B cell (primary cell): ENCODE measurements around the gene SERTAD2. TPM values are rescaled to one million over a fixed set of nuclear protein-coding genes. Genes with fewer than 3 reads are reported as not detected.

ENCODE experiments used
- ATAC-seq: fragments of 200-7000 bp; cut with Tn5 transposase; one replicate; pipeline ENCODE4 v1.10.0; 2021; ENCODE audit warnings: low read depth, mild to moderate bottlenecking, moderate number of reproducible peaks, moderate library complexity
- CTCF ChIA-PET: fragments of 350-600 bp; sonication (Branson Sonifier 250); formaldehyde crosslinking; loops from one replicate; lab custom pipeline; 2021; ENCODE audit warnings: antibody characterized with exemption, inconsistent platforms; lab: Charles Lee
- POLR2A ChIA-PET: fragments of 350-600 bp; sonication (Branson Sonifier 250); formaldehyde crosslinking; loops from one replicate; lab custom pipeline; 2021; ENCODE audit warnings: antibody characterized with exemption; lab: Charles Lee
- DNase-seq: peaks from one replicate; pipeline ENCODE4 v3.0.0; 2013
- H2AFZ ChIP-seq: 2 replicates; pipeline ENCODE4 v1.6.1; 2012; ENCODE audit warnings: mild to moderate bottlenecking, low read depth, low read length; ENCODE audit not compliant: insufficient read depth, poor library complexity, severe bottlenecking
- H3K27ac ChIP-seq, 2 donors: 1 replicate in 1 of 2; 2 replicates in 1 of 2; pipeline ENCODE4 v1.5.1; 2012 to 2013; ENCODE audit warnings: low read length in 2 of 2, mild to moderate bottlenecking in 2 of 2, moderate library complexity in 1 of 2
- H3K27me3 ChIP-seq, 4 experiments: fragments of 200-600 bp in 1 of 4; sonication (generic) in 1 of 4; replicated peaks in 1 of 4; 1 replicate in 2 of 4; 2 replicates in 2 of 4; pipeline versions ENCODE4 v1.6.1 to v1.7.0; 2013 to 2016; ENCODE audit warnings: low read length in 3 of 4, mild to moderate bottlenecking in 2 of 4, mixed read lengths in 1 of 4, moderate library complexity in 1 of 4; ENCODE audit not compliant: insufficient read depth in 4 of 4, control insufficient read depth in 3 of 4; ENCODE audit errors: control extremely low read depth in 1 of 4
- H3K36me3 ChIP-seq, 2 experiments: replicated peaks in 1 of 2; 1 replicate in 1 of 2; 2 replicates in 1 of 2; pipeline versions ENCODE4 v1.6.1 to v1.7.1; 2013; ENCODE audit warnings: low read length in 1 of 2; ENCODE audit not compliant: insufficient read depth in 2 of 2, control insufficient read depth in 1 of 2; ENCODE audit errors: control extremely low read depth in 1 of 2, extremely low read depth in 1 of 2
- H3K4me1 ChIP-seq, 2 donors: fragments of 200-600 bp in 1 of 2; sonication (generic) in 1 of 2; 1 replicate in 1 of 2; 2 replicates in 1 of 2; pipeline versions ENCODE4 v1.5.1 to v1.6.1; 2013 to 2017; ENCODE audit warnings: low read length in 2 of 2; ENCODE audit not compliant: control insufficient read depth in 2 of 2, insufficient read depth in 2 of 2
- H3K4me2 ChIP-seq: replicated peaks from 2 replicates; pipeline ENCODE3; 2012; ENCODE audit warnings: mild to moderate bottlenecking, low read depth, low read length; ENCODE audit not compliant: poor library complexity, severe bottlenecking
- H3K4me3 ChIP-seq, 5 experiments: fragments of 200-600 bp in 1 of 5; sonication (generic) in 1 of 5; 1 replicate in 3 of 5; 2 replicates in 2 of 5; pipeline versions ENCODE4 v1.5.1 to v1.7.0; 2011 to 2016; ENCODE audit warnings: low read length in 4 of 5, mild to moderate bottlenecking in 4 of 5, low read depth in 2 of 5, control low read depth in 1 of 5, moderate library complexity in 1 of 5; ENCODE audit not compliant: insufficient read depth in 1 of 5; ENCODE audit errors: control extremely low read depth in 1 of 5, extremely low read depth in 1 of 5
- H3K79me2 ChIP-seq: fragments of 200-600 bp; sonication (generic); one replicate; pipeline ENCODE4 v1.6.0; 2016; ENCODE audit warnings: low read length; ENCODE audit not compliant: control insufficient read depth, insufficient read depth
- H3K9ac ChIP-seq: fragments of 200-600 bp; sonication (generic); 2 replicates; pipeline ENCODE4 v1.6.1; 2017; ENCODE audit warnings: mild to moderate bottlenecking, low read length, moderate library complexity
- H3K9me3 ChIP-seq, 3 donors: one replicate each; pipeline versions ENCODE4 v1.6.1 to v1.7.1; 2013; ENCODE audit warnings: low read length in 2 of 3; ENCODE audit not compliant: control insufficient read depth in 2 of 3, insufficient read depth in 1 of 3; ENCODE audit errors: control extremely low read depth in 1 of 3
- H4K20me1 ChIP-seq: 2 replicates; pipeline ENCODE4 v1.6.0; 2012; ENCODE audit warnings: mild to moderate bottlenecking, low read length; ENCODE audit not compliant: insufficient read depth, control insufficient read depth, poor library complexity, severe bottlenecking
- H3K27ac Mint-ChIP-seq: one replicate; pipeline ENCODE4 v1.8.0; 2021; ENCODE audit warnings: mixed read lengths
- H3K27me3 Mint-ChIP-seq: one replicate; pipeline ENCODE4 v1.8.0; 2021; ENCODE audit warnings: mixed read lengths
- H3K4me1 Mint-ChIP-seq: one replicate; pipeline ENCODE4 v1.8.0; 2021; ENCODE audit warnings: mixed read lengths
- H3K4me3 Mint-ChIP-seq: one replicate; pipeline ENCODE4 v1.8.0; 2021; ENCODE audit warnings: mixed read lengths
- H3K9me3 Mint-ChIP-seq: one replicate; pipeline ENCODE4 v1.8.0; 2022; ENCODE audit warnings: mixed read lengths; ENCODE audit not compliant: insufficient read depth
- EZH2 ChIP-seq: IDR thresholded peaks from 2 replicates; pipeline ENCODE4 v1.6.1; 2012; ENCODE audit warnings: borderline replicate concordance, low read depth, mild to moderate bottlenecking, moderate library complexity, low read length; ENCODE audit not compliant: insufficient read depth, poor library complexity, severe bottlenecking
- WGBS: methylation state at CpG from one replicate; pipeline ENCODE4 v1.1.5; 2013; ENCODE audit warnings: missing lambda C conversion rate; ENCODE audit not compliant: insufficient coverage; 5-methylcytosine and 5-hydroxymethylcytosine counted together
- intact Hi-C: fragments of 100-400 bp; cut with micrococcal nuclease; formaldehyde crosslinking; loops from one replicate; pipeline ENCODE4 v1.10.0; 2022
- polyA plus RNA-seq: library from polyadenylated mRNA; depleted of rRNA; stranded (reverse); fragments of >200 nt; gene quantifications from 2 replicates; pipeline ENCODE4 v1.2.3, GENCODE V29; 2012
- total RNA-seq, 2 donors: library from RNA; stranded (reverse); fragments of 120-200 nt in 1 of 2; gene quantifications; 1 replicate in 1 of 2; 2 replicates in 1 of 2; pipeline versions ENCODE4 v1.2.3 to v1.2.4, GENCODE V29; 2013 to 2022
- TF ChIP-seq, protein P1 (sequence below): fragments of 200-600 bp; IDR thresholded peaks from one replicate; pipeline ENCODE4 v1.8.0; 2022; ENCODE audit warnings: antibody characterized with exemption, mild to moderate bottlenecking

Gene SERTAD2
- total and polyA plus RNA-seq, 2 donors (not counting 1 experiment from before 2014, with no cell fraction given): 49.5 to 66.8 TPM

DNA sequence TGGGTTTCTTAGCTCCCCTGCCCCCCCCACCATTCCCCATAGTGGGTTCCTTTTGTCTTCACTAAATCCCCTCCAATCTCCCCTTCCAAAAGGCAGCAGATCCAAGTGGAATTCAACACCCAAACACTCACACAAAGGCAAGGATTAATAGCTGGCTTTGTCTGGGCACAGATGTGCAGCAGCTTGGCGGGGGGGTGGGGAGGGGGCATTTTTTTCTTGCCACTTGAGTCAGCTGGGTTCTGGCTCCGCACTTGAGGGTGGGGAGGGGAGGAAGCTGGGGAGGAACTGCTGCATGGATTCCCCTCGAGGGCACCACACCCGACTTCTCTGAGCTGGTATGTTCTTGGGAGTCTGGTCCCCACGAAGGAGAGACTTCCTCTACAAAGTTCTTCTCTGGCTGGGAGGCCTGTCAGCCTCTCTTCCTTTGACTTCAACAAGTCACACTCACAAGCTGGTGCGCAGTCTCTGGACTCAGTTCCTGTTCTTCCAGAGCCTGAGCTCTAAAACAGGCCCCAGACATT is 36.0 kb downstream of the SERTAD2 start:
- H3K27ac ChIP-seq: no peak overlapping the region
- no peaks in the 10 kb centered on the region for H3K27me3 ChIP-seq
- POLR2A ChIA-PET: interaction anchor here (0.6 to 0.8 kb wide), 2 partner anchors 133 to 231 kb away, joined by 3 to 4 read pairs; no protein-coding TSS in a partner anchor
- CTCF ChIA-PET: interaction anchor here (0.7 to 6.7 kb wide), 11 partner anchors 9 to 287 kb away, joined by 3 to 43 read pairs (median 3); no protein-coding TSS in a partner anchor
- Mint-ChIP-seq H3K27me3 (no peaks in the 10 kb centered on the region), H3K27ac (no peak overlapping the region), H3K4me3 (no peak overlapping the region), H3K9me3 (no peaks in the 10 kb centered on the region), H3K4me1 (peaks cover 2% of the 10 kb centered on the region)
- no peak overlapping the region for H3K4me3 ChIP-seq
- DNase-seq (no peak), ATAC-seq (no peak)
- no peaks in the 10 kb centered on the region for H3K79me2 ChIP-seq
- intact Hi-C loops: no loop called here
- no peaks in the 10 kb centered on the region for H3K36me3 ChIP-seq
- no peak overlapping the region for H3K9ac ChIP-seq
- H3K4me2 ChIP-seq: no peak overlapping the region
- no peaks in the 10 kb centered on the region for H3K4me1 ChIP-seq
- no peak overlapping the region for H2AFZ ChIP-seq
- no peaks in the 10 kb centered on the region for H3K9me3 ChIP-seq
- no peak for TF ChIP-seq EZH2
- TF ChIP-seq, protein P1, sequence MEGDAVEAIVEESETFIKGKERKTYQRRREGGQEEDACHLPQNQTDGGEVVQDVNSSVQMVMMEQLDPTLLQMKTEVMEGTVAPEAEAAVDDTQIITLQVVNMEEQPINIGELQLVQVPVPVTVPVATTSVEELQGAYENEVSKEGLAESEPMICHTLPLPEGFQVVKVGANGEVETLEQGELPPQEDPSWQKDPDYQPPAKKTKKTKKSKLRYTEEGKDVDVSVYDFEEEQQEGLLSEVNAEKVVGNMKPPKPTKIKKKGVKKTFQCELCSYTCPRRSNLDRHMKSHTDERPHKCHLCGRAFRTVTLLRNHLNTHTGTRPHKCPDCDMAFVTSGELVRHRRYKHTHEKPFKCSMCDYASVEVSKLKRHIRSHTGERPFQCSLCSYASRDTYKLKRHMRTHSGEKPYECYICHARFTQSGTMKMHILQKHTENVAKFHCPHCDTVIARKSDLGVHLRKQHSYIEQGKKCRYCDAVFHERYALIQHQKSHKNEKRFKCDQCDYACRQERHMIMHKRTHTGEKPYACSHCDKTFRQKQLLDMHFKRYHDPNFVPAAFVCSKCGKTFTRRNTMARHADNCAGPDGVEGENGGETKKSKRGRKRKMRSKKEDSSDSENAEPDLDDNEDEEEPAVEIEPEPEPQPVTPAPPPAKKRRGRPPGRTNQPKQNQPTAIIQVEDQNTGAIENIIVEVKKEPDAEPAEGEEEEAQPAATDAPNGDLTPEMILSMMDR: no peak
- WGBS: 13% methylated on average over 6 of the region's 6 CpGs
- H4K20me1 ChIP-seq: no peaks in the 10 kb centered on the region

DNA sequence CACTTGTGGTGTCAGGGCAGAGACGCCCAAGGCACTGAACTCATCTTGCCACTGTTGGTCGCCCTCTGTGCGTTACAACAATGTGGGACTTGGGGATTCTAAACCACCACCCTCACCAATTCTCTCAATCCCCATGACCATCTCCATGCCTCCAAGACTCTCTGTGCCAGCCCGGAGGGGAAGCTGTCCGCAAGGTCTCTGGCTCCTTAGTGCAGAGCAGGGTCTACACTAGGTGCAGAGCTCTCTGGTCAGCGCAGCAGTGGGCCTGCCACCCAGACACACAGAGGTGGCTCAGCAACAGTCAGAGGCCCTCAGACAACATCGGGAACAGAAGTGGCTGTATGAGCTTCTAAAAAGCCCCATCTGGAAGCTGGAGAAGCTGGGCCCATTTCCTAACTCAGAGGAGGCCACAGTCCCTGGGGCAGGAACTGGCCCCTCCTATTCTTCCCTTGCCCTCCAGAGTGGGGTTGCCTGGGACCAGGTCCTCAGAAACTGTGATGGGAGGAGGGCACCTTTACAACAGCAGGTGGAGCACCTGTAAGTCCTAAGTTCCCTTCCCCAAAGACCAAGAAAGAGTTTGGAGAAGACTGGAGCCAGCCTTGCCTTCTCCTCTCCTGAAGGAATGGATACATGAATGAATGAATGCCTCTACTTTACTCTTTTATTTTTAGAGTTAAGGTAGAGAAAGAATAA is 37.7 kb downstream of the SERTAD2 start:
- Histone ChIP-seq H3K79me2 (no peaks in the 10 kb centered on the region), H3K4me1 (no peaks in the 10 kb centered on the region), H3K4me2 (no peak overlapping the region), H3K9ac (no peak overlapping the region), H3K36me3 (no peaks in the 10 kb centered on the region), H4K20me1 (no peaks in the 10 kb centered on the region), H3K4me3 (no peak overlapping the region), H3K27ac (no peak overlapping the region), H3K9me3 (no peaks in the 10 kb centered on the region), H3K27me3 (no peaks in the 10 kb centered on the region), H2AFZ (no peak overlapping the region)
- Mint-ChIP-seq H3K4me3 (no peak overlapping the region), H3K27me3 (no peaks in the 10 kb centered on the region), H3K4me1 (peaks cover 2% of the 10 kb centered on the region), H3K27ac (no peak overlapping the region), H3K9me3 (no peaks in the 10 kb centered on the region)
- ChIA-PET POLR2A (interaction anchor here (0.6 to 0.7 kb wide), 4 partner anchors 8 to 443 kb away, joined by 3 to 5 read pairs (median 4); no protein-coding TSS in a partner anchor), CTCF (interaction anchor here (0.6 to 6.7 kb wide), 10 partner anchors 8 to 248 kb away, joined by 3 to 43 read pairs (median 4); partner anchors contain the start of gene AFTPH)
- intact Hi-C loops: no loop called here
- ATAC-seq: no peak
- 94% methylated on average over 7 of the region's 7 CpGs for WGBS
- TF ChIP-seq, protein P1: no peak
- no peak for TF ChIP-seq EZH2
- no peak for DNase-seq
